H9 (cell line): ENCODE measurements around the gene KRTAP10-6. TPM values are rescaled to one million over a fixed set of nuclear protein-coding genes. Genes with fewer than 3 reads are reported as not detected.

Experiments used
- DNase-seq: peaks from one replicate; pipeline ENCODE4 v3.0.0-alpha.2; 2017
- H2AFZ ChIP-seq: one replicate; pipeline ENCODE4 v1.6.1; 2013; ENCODE audit warnings: mild to moderate bottlenecking, low read length, control low read depth, moderate library complexity
- H2AK5ac ChIP-seq: 2 replicates; pipeline ENCODE4 v1.6.1; 2013; ENCODE audit warnings: low read length, control low read depth, mixed read lengths; ENCODE audit not compliant: insufficient read length
- H2BK120ac ChIP-seq: one replicate; pipeline ENCODE4 v1.6.1; 2013; ENCODE audit warnings: low read depth, mild to moderate bottlenecking, low read length, control low read depth, inconsistent platforms; ENCODE audit not compliant: poor library complexity, severe bottlenecking
- H2BK12ac ChIP-seq: 2 replicates; pipeline ENCODE4 v1.6.1; 2013; ENCODE audit warnings: low read length, control low read depth, mixed read lengths, low read depth; ENCODE audit not compliant: insufficient read length
- H2BK15ac ChIP-seq: 2 replicates; pipeline ENCODE4 v1.6.1; 2013; ENCODE audit warnings: low read depth, low read length, control low read depth
- H2BK20ac ChIP-seq: one replicate; pipeline ENCODE4 v1.6.1; 2013; ENCODE audit warnings: low read depth, mild to moderate bottlenecking, low read length, control low read depth, inconsistent platforms; ENCODE audit not compliant: poor library complexity, severe bottlenecking
- H2BK5ac ChIP-seq: 2 replicates; pipeline ENCODE4 v1.6.1; 2013; ENCODE audit warnings: low read length, control low read depth, mixed read lengths; ENCODE audit not compliant: insufficient read length
- H3K14ac ChIP-seq: 2 replicates; pipeline ENCODE4 v1.6.1; 2013; ENCODE audit warnings: low read length, control low read depth; ENCODE audit not compliant: insufficient read depth
- H3K18ac ChIP-seq: 2 replicates; pipeline ENCODE4 v1.6.1; 2013; ENCODE audit warnings: low read depth, mild to moderate bottlenecking, mixed read lengths, low read length, control low read depth; ENCODE audit not compliant: insufficient read length
- H3K23ac ChIP-seq: 2 replicates; pipeline ENCODE4 v1.6.1; 2013; ENCODE audit warnings: low read length, control low read depth, mixed read lengths, low read depth; ENCODE audit not compliant: insufficient read length
- H3K23me2 ChIP-seq: 2 replicates; pipeline ENCODE4 v1.6.1; 2013; ENCODE audit warnings: low read depth, mild to moderate bottlenecking, mixed read lengths, low read length, control low read depth; ENCODE audit not compliant: insufficient read length, poor library complexity, severe bottlenecking
- H3K27ac ChIP-seq: 2 replicates; pipeline ENCODE4 v1.5.1; 2013; ENCODE audit warnings: low read length, control low read depth, mixed read lengths, low read depth; ENCODE audit not compliant: insufficient read length
- H3K27me3 ChIP-seq: 2 replicates; pipeline ENCODE4 v1.6.1; 2013; ENCODE audit warnings: low read length, control low read depth, inconsistent platforms; ENCODE audit not compliant: insufficient read depth
- H3K4ac ChIP-seq: 2 replicates; pipeline ENCODE4 v1.6.1; 2013; ENCODE audit warnings: low read depth, mild to moderate bottlenecking, control low read depth, inconsistent platforms, low read length, moderate library complexity
- H3K4me1 ChIP-seq: 2 replicates; pipeline ENCODE4 v1.6.1; 2013; ENCODE audit warnings: low read length, control low read depth, inconsistent platforms; ENCODE audit not compliant: insufficient read depth
- H3K4me2 ChIP-seq: 2 replicates; pipeline ENCODE4 v1.6.1; 2013; ENCODE audit warnings: low read length, control low read depth, mixed read lengths; ENCODE audit not compliant: insufficient read length, insufficient read depth
- H3K56ac ChIP-seq: 2 replicates; pipeline ENCODE4 v1.6.1; 2013; ENCODE audit warnings: low read depth, mild to moderate bottlenecking, mixed read lengths, low read length, control low read depth; ENCODE audit not compliant: insufficient read length
- H3K79me1 ChIP-seq: 2 replicates; pipeline ENCODE4 v1.6.1; 2013; ENCODE audit warnings: low read depth, mild to moderate bottlenecking, moderate library complexity, low read length, control low read depth, inconsistent platforms; ENCODE audit not compliant: insufficient read depth, poor library complexity, severe bottlenecking
- H3K79me2 ChIP-seq: 2 replicates; pipeline ENCODE4 v1.6.1; 2013; ENCODE audit warnings: low read length, control low read depth, inconsistent platforms; ENCODE audit not compliant: insufficient read depth
- H3K9ac ChIP-seq: 2 replicates; pipeline ENCODE4 v1.6.1; 2013; ENCODE audit warnings: low read length, control low read depth, mixed read lengths; ENCODE audit not compliant: insufficient read length; ENCODE audit errors: extremely low read depth
- H3K9me3 ChIP-seq: one replicate; pipeline ENCODE4 v1.6.1; 2013; ENCODE audit warnings: low read depth, low read length, inconsistent platforms; ENCODE audit not compliant: control insufficient read depth
- H3T11ph ChIP-seq: one replicate; pipeline ENCODE4 v1.6.1; 2013; ENCODE audit warnings: mild to moderate bottlenecking, low read length, control low read depth, inconsistent platforms
- H4K20me1 ChIP-seq: one replicate; pipeline ENCODE4 v1.6.1; 2013; ENCODE audit not compliant: control insufficient read depth, insufficient read length, insufficient read depth
- H4K5ac ChIP-seq: 2 replicates; pipeline ENCODE4 v1.6.1; 2013; ENCODE audit warnings: low read depth, mild to moderate bottlenecking, mixed read lengths, low read length, control low read depth; ENCODE audit not compliant: insufficient read length
- H4K8ac ChIP-seq: replicated peaks from 2 replicates; pipeline ENCODE4 v1.6.1; 2013; ENCODE audit warnings: low read length, control low read depth, mixed read lengths, low read depth; ENCODE audit not compliant: insufficient read length
- H4K91ac ChIP-seq: 2 replicates; pipeline ENCODE4 v1.6.1; 2013; ENCODE audit warnings: low read depth, mild to moderate bottlenecking, moderate library complexity, mixed read lengths, low read length, control low read depth; ENCODE audit not compliant: insufficient read length
- H3K27ac Mint-ChIP-seq, 3 experiments: 2 replicates in 2 of 3; 3 replicates in 1 of 3; pipeline ENCODE4 v1.8.0; 2020 to 2021; ENCODE audit warnings: mixed read lengths in 3 of 3, mild to moderate bottlenecking in 1 of 3, moderate library complexity in 1 of 3
- H3K27me3 Mint-ChIP-seq: 2 replicates; pipeline ENCODE4 v1.8.0; 2021; ENCODE audit warnings: low read depth, mild to moderate bottlenecking, moderate library complexity, mixed read lengths
- H3K36me3 Mint-ChIP-seq, 3 experiments: 2 replicates in 2 of 3; 3 replicates in 1 of 3; pipeline ENCODE4 v1.8.0; 2020 to 2021; ENCODE audit warnings: low read depth in 3 of 3, mixed read lengths in 3 of 3; ENCODE audit not compliant: insufficient read depth in 1 of 3
- H3K4me1 Mint-ChIP-seq, 2 experiments: 2 replicates each; pipeline ENCODE4 v1.8.0; 2020; ENCODE audit warnings: mixed read lengths in 2 of 2
- H3K4me3 Mint-ChIP-seq, 2 experiments: 2 replicates in 1 of 2; 3 replicates in 1 of 2; pipeline ENCODE4 v1.8.0; 2020 to 2021; ENCODE audit warnings: mild to moderate bottlenecking in 2 of 2, mixed read lengths in 2 of 2, moderate library complexity in 1 of 2
- H3K9me3 Mint-ChIP-seq, 2 experiments: 2 replicates in 1 of 2; 3 replicates in 1 of 2; pipeline ENCODE4 v1.8.0; 2020; ENCODE audit warnings: mild to moderate bottlenecking in 2 of 2, mixed read lengths in 2 of 2, moderate library complexity in 1 of 2
- CTCF ChIP-seq: fragments of 200-600 bp; sonication (generic); conservative IDR thresholded peaks from 3 replicates; pipeline ENCODE4 v1.8.0; 2021; ENCODE audit warnings: antibody characterized with exemption, mild to moderate bottlenecking
- WGBS: extraction: QIAGEN DNeasy Blood & Tissue Kit; methylation state at CpG from one replicate; pipeline ENCODE4 v1.1.7; 2013; ENCODE audit warnings: missing lambda C conversion rate, low lambda C conversion rate, mixed read lengths; ENCODE audit not compliant: insufficient read length; ENCODE audit errors: extremely low coverage; 5-methylcytosine and 5-hydroxymethylcytosine counted together
- total RNA-seq: library from RNA; stranded (reverse); gene quantifications from 2 replicates; pipeline ENCODE4 v1.2.1, GENCODE V29; 2021

Gene KRTAP10-6
- total RNA-seq, 1 experiment from 2014 or later, result not detected

DNA sequence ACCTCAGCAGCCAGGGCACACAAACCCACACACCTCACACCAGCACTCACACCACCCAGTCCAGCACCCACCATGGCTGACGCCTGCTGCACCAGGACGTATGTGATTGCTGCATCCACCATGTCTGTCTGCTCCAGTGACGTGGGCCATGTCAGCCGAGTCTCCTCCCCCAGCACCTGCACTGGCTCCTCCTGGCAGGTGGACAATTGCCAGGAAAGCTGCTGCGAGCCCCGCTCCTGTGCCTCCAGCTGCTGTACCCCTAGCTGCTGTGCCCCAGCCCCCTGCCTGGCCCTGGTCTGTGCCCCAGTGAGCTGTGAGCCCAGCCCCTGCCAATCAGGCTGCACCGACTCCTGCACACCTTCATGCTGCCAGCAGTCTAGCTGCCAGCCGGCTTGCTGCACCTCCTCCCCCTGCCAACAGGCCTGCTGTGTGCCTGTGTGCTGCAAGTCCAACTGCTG lies 19.8 kb upstream of the KRTAP10-6 start, which contains the start of gene KRTAP10-8:
TSS of gene KRTAP10-8 (plus strand) at position 51 of the 458 bp plus-strand sequence. CDS start at position 73, 22 bp downstream.
- Histone ChIP-seq H2BK120ac (no peak within 1 kb of the TSS), H3T11ph (no peak within 1 kb of the TSS), H4K20me1 (no peaks in the 10 kb centered on the region), H3K4ac (no peak within 1 kb of the TSS), H3K23ac (no peak within 1 kb of the TSS), H2AK5ac (no peak within 1 kb of the TSS), H3K9me3 (peaks cover 9% of the 10 kb centered on the region), H2BK5ac (no peak within 1 kb of the TSS), H2BK15ac (no peak within 1 kb of the TSS), H3K79me1 (no peaks in the 10 kb centered on the region), H3K14ac (no peak within 1 kb of the TSS; the same call in 1 of the 2 replicates), H2AFZ (no peak within 1 kb of the TSS), H3K27ac (no peak within 1 kb of the TSS), H3K4me1 (no peaks in the 10 kb centered on the region), H3K18ac (no peak within 1 kb of the TSS), H4K91ac (no peak within 1 kb of the TSS), H3K9ac (no peak within 1 kb of the TSS), H4K8ac (no peak within 1 kb of the TSS), H3K56ac (no peak within 1 kb of the TSS), H2BK20ac (no peak within 1 kb of the TSS), H2BK12ac (no peak within 1 kb of the TSS), H3K79me2 (no peaks in the 10 kb centered on the region), H3K27me3 (no peaks in the 10 kb centered on the region), H4K5ac (no peak within 1 kb of the TSS), H3K4me2 (no peak within 1 kb of the TSS), H3K23me2 (no peaks in the 10 kb centered on the region)
- H3K27ac Mint-ChIP-seq, result no peak within 1 kb of the TSS
- H3K4me1 Mint-ChIP-seq, result peaks cover 13 to 22% of the 10 kb centered on the region in 2 experiments
- DNase-seq, result no peak
- TF ChIP-seq CTCF, result no peak
- peaks cover 33 to 37% of the 10 kb centered on the region in 2 experiments for H3K9me3 Mint-ChIP-seq
- H3K36me3 Mint-ChIP-seq, result peaks cover 8 to 26% (median 21%) of the 10 kb centered on the region in 3 experiments
- no peak within 1 kb of the TSS for H3K4me3 Mint-ChIP-seq
- WGBS, result no CpG with 5 or more reads among the region's 8 CpGs
- H3K27me3 Mint-ChIP-seq, result peaks cover 9% of the 10 kb centered on the region
